ENCODE measurements around the gene MICAL2. TPM values are rescaled to one million over a fixed set of nuclear protein-coding genes. Genes with fewer than 3 reads are reported as not detected.

The MICAL2 gene
- total and polyA plus RNA-seq, 8 donors = 4.8 to 38.8 (median 26.5) TPM

- DNase-seq (no peak), ATAC-seq (no peak), FAIRE-seq (no peak)
- Histone ChIP-seq H3K27ac (no peak overlapping the region), H3K4me3 (no peak overlapping the region), H3K4me1 (peaks cover 0 to 4% (median 3%) of the 10 kb centered on the region in 3 donors), H3K36me3 (no peaks in the 10 kb centered on the region), H3K9me3 (no peaks in the 10 kb centered on the region), H3K27me3 (no peaks in the 10 kb centered on the region)
- 89 to 98% methylated on average over 9 of the region's 9 CpGs for WGBS, 2 donors
- TF ChIP-seq, protein P1, sequence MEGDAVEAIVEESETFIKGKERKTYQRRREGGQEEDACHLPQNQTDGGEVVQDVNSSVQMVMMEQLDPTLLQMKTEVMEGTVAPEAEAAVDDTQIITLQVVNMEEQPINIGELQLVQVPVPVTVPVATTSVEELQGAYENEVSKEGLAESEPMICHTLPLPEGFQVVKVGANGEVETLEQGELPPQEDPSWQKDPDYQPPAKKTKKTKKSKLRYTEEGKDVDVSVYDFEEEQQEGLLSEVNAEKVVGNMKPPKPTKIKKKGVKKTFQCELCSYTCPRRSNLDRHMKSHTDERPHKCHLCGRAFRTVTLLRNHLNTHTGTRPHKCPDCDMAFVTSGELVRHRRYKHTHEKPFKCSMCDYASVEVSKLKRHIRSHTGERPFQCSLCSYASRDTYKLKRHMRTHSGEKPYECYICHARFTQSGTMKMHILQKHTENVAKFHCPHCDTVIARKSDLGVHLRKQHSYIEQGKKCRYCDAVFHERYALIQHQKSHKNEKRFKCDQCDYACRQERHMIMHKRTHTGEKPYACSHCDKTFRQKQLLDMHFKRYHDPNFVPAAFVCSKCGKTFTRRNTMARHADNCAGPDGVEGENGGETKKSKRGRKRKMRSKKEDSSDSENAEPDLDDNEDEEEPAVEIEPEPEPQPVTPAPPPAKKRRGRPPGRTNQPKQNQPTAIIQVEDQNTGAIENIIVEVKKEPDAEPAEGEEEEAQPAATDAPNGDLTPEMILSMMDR (IDR thresholded peaks at IDR 0.05) = no peak
- intact Hi-C loops (cut with DNase I) = loop anchor here in 1 of 3 donors (5.0 kb wide), 1 partner anchor 121 kb away; no protein-coding TSS in a partner anchor
Observed at GRCh38 chr11:12116425-12117032, 6.1 kb downstream of the MICAL2 start.

GRCh38 chr11:12117200-12117599 lies 6.8 kb downstream of the MICAL2 start:
- TF ChIP-seq, protein P1 (IDR thresholded peaks at IDR 0.05) = no peak
- no peak overlapping the region for H3K4me3 ChIP-seq
- DNase-seq = no peak
- H3K4me1 ChIP-seq = peaks cover 0 to 4% (median 3%) of the 10 kb centered on the region in 3 donors
- H3K27ac ChIP-seq = no peak overlapping the region
- FAIRE-seq = no peak
- H3K9me3 ChIP-seq = no peaks in the 10 kb centered on the region
- H3K27me3 ChIP-seq = no peaks in the 10 kb centered on the region
- ATAC-seq = no peak
- 66 to 85% methylated on average over 4 of the region's 4 CpGs for WGBS, 2 donors
- intact Hi-C loops (cut with DNase I) = loop anchor here in 1 of 3 donors (5.0 kb wide), 1 partner anchor 120 kb away; no protein-coding TSS in a partner anchor
- H3K36me3 ChIP-seq = no peaks in the 10 kb centered on the region

- DNase-seq (no peak), FAIRE-seq (no peak), ATAC-seq (no peak)
- TF ChIP-seq, protein P1 (IDR thresholded peaks at IDR 0.05) = no peak
- Histone ChIP-seq H3K27me3 (no peaks in the 10 kb centered on the region), H3K4me3 (no peak overlapping the region), H3K9me3 (no peaks in the 10 kb centered on the region), H3K4me1 (peaks cover 0 to 4% (median 3%) of the 10 kb centered on the region in 3 donors), H3K27ac (no peak overlapping the region), H3K36me3 (no peaks in the 10 kb centered on the region)
- WGBS, 2 donors = 91 to 98% methylated on average over 2 of the region's 2 CpGs
- intact Hi-C loops (cut with DNase I) = loop anchor here in 1 of 3 donors (5.0 kb wide), 1 partner anchor 120 kb away; no protein-coding TSS in a partner anchor
Observed at GRCh38 chr11:12117611-12118010, 7.2 kb downstream of the MICAL2 start.

DNA sequence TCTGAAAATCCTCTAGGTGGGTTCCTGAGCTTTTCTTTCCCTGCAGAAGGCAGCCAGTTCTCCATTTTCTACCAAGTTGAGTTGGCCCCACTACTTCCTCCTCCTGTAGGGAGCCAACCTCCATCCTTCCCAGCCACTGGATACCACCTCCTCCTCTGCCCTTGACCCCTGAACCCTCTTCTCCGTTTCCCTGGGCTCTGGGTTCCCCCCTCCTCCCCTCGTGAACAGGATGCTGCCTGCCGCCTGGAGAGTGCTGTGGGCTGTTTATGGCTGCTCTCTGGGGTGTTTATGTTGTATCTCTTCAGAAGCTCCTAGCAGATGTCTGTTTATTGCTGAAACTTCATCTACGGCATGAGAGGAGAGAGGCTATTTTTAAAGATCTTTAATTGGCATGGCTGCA lies 8.6 kb downstream of the MICAL2 start:
- WGBS, 2 donors = 65 to 69% methylated on average over 4 of the region's 4 CpGs
- no peaks in the 10 kb centered on the region for H3K36me3 ChIP-seq
- intact Hi-C loops (cut with DNase I) = loop anchor here in 1 of 3 donors (5.0 kb wide), 1 partner anchor 118 kb away; no protein-coding TSS in a partner anchor
- no peak overlapping the region for H3K27ac ChIP-seq
- ATAC-seq (no peak), FAIRE-seq (no peak), DNase-seq (no peak)
- TF ChIP-seq, protein P1 (IDR thresholded peaks at IDR 0.05) = no peak
- peaks cover 0 to 4% (median 3%) of the 10 kb centered on the region in 3 donors for H3K4me1 ChIP-seq
- H3K27me3 ChIP-seq = no peaks in the 10 kb centered on the region
- no peaks in the 10 kb centered on the region for H3K9me3 ChIP-seq
- no peak overlapping the region for H3K4me3 ChIP-seq

DNA sequence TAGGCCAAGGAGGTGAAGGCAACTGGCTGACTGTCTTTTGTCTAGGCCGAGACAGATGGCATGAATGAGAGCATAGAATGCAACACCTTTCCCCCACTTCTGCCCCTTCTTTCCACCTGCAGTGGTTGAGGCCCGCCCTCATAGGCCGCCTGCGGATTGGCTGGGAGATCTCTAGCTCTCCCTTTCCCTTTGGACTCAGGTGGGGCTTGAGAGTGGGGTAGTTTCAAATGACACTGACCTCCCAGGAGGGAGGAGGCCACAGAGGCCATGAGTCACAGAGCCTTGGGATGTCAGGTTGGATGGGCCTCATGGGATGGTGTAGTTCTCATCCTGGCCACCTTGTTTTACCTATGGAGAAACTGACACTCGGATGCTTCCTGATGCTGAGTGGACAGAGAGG lies 9.1 kb downstream of the MICAL2 start:
- Histone ChIP-seq H3K4me3 (no peak overlapping the region), H3K27me3 (no peaks in the 10 kb centered on the region), H3K36me3 (no peaks in the 10 kb centered on the region), H3K9me3 (no peaks in the 10 kb centered on the region), H3K27ac (no peak overlapping the region), H3K4me1 (peaks cover 0 to 4% (median 3%) of the 10 kb centered on the region in 3 donors)
- ATAC-seq (no peak), FAIRE-seq (no peak), DNase-seq (no peak)
- intact Hi-C loops (cut with DNase I) = loop anchor here in 1 of 3 donors (5.0 kb wide), 1 partner anchor 118 kb away; no protein-coding TSS in a partner anchor
- 87 to 96% methylated on average over 5 of the region's 5 CpGs for WGBS, 2 donors
- TF ChIP-seq, protein P1 (IDR thresholded peaks at IDR 0.05) = no peak
